HUES64 (cell line): Measurements from ENCODE around the gene EPX.

Source experiments
- H3K27ac ChIP-seq: 2 replicates; pipeline ENCODE4 v1.7.0; 2013; ENCODE audit warnings: low read depth, low read length, inconsistent platforms
- H3K27me3 ChIP-seq: 2 replicates; pipeline ENCODE4 v1.6.1; 2013; ENCODE audit warnings: mild to moderate bottlenecking, low read length; ENCODE audit not compliant: insufficient read depth
- H3K36me3 ChIP-seq: 2 replicates; pipeline ENCODE4 v1.6.1; 2013; ENCODE audit warnings: mild to moderate bottlenecking, low read length; ENCODE audit not compliant: insufficient read depth
- H3K4me1 ChIP-seq: 2 replicates; pipeline ENCODE4 v1.6.1; 2013; ENCODE audit warnings: mild to moderate bottlenecking, low read length, moderate library complexity; ENCODE audit not compliant: insufficient read depth
- H3K4me3 ChIP-seq: 2 replicates; pipeline ENCODE4 v1.5.1; 2013; ENCODE audit warnings: mild to moderate bottlenecking, low read length, moderate library complexity
- H3K9ac ChIP-seq: 2 replicates; pipeline ENCODE4 v1.6.1; 2013; ENCODE audit warnings: mild to moderate bottlenecking, low read depth, low read length
- H3K9me3 ChIP-seq: 2 replicates; pipeline ENCODE4 v1.6.1; 2013; ENCODE audit warnings: low read depth, low read length; ENCODE audit not compliant: insufficient read depth
- WGBS: fragments of 150-250, 120-280 bp; methylation state at CpG from one replicate; pipeline ENCODE4 v1.1.7; 2013; ENCODE audit warnings: missing lambda C conversion rate; 5-methylcytosine and 5-hydroxymethylcytosine counted together

Gene EPX

DNA sequence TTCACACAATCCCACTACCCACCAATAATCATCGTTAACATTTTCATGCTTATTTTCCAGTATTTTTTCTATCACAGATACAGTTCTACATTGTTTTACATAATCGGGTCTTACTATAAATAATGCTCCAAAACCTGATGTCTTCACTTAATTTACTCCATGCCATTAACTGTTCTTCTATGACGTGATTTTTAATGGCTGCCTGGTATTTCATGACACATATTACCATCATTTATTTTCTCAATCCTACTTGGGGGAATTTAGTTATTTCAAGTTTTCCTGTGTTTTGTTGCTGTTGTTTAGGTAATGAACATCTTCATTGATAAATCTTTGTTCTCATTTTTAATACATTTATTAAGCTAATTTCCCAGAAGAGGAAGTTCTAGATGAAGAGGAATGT lies 60.6 kb downstream of the EPX start:
- H3K27me3 ChIP-seq, result peaks cover 70% of the 10 kb centered on the region
- no peak overlapping the region for H3K9ac ChIP-seq
- no peaks in the 10 kb centered on the region; the same call in 1 of the 2 replicates for H3K4me1 ChIP-seq
- H3K4me3 ChIP-seq, result no peak overlapping the region
- H3K9me3 ChIP-seq, result no peaks in the 10 kb centered on the region
- no peak overlapping the region for H3K27ac ChIP-seq
- no peaks in the 10 kb centered on the region for H3K36me3 ChIP-seq
- WGBS, result 96% methylated on average over 3 of the region's 3 CpGs
